GM18505 (cell line): ENCODE measurements around the gene PALD1.

Source experiments
- ATAC-seq: cut with Tn5 transposase; IDR thresholded peaks from one replicate; pipeline ENCODE4 v1.9.1; 2021; ENCODE audit not compliant: unreplicated experiment
- POLR2A ChIP-seq: IDR thresholded peaks from 4 replicates; pipeline ENCODE4 v1.6.1; 2011; ENCODE audit warnings: borderline replicate concordance; ENCODE audit not compliant: insufficient read depth, insufficient read length; ENCODE audit errors: extremely low read depth

Gene PALD1

GRCh38 chr10:70596110-70596798 lies 117.7 kb downstream of the PALD1 start:
- no peak for ATAC-seq
- no peak for TF ChIP-seq POLR2A

GRCh38 chr10:70596860-70597809 lies 118.6 kb downstream of the PALD1 start:
- TF ChIP-seq POLR2A, result no peak

GRCh38 chr10:70597856-70598815 lies 119.6 kb downstream of the PALD1 start:
- no peak for ATAC-seq
- no peak for TF ChIP-seq POLR2A

More at GRCh38 chr10:70596860-70597809, 118.6 kb downstream of the PALD1 start:
- no peak for ATAC-seq

GRCh38 chr10:70598857-70599295 lies 120.3 kb downstream of the PALD1 start:
- ATAC-seq, result no peak
- no peak for TF ChIP-seq POLR2A

- no peak for TF ChIP-seq POLR2A
- no peak for ATAC-seq
Observed at GRCh38 chr10:70599319-70599718, 120.8 kb downstream of the PALD1 start.

GRCh38 chr10:70599791-70600190 lies 121.2 kb downstream of the PALD1 start:
- TF ChIP-seq POLR2A, result no peak
- ATAC-seq, result no peak

GRCh38 chr10:70600512-70601395 lies 122.2 kb downstream of the PALD1 start:
- TF ChIP-seq POLR2A, result no peak
- no peak for ATAC-seq

GRCh38 chr10:70601746-70602145 lies 123.2 kb downstream of the PALD1 start:
- ATAC-seq, result no peak
- TF ChIP-seq POLR2A, result no peak

GRCh38 chr10:70602665-70603448 lies 124.3 kb downstream of the PALD1 start, which contains the start of gene PRF1:
TSS of gene PRF1 (minus strand) at chr10:70602741. CDS start at chr10:70600902, 1,839 bp downstream.
- ATAC-seq, result no peak
- no peak for TF ChIP-seq POLR2A

GRCh38 chr10:70603449-70603801 lies 124.9 kb downstream of the PALD1 start:
- no peak for TF ChIP-seq POLR2A
- ATAC-seq, result no peak

GRCh38 chr10:70604106-70604505 lies 125.5 kb downstream of the PALD1 start:
- no peak for ATAC-seq
- no peak for TF ChIP-seq POLR2A
